AG04449 (cell line): ENCODE data around the gene PCNP.
"Not testable (repeated sequence)": the region's sequence is repeated elsewhere in the genome, so short reads cannot be mapped to it uniquely, and the experiment has no call there.

Experiments
- CTCF ChIA-PET: fragments of 350-600 bp; formaldehyde crosslinking; extraction: SDS; loops from one replicate; lab custom pipeline; 2021; ENCODE audit warnings: antibody characterized with exemption; lab: Yijun Ruan, JAX
- POLR2A ChIA-PET: fragments of 400-600, 350-600 bp; formaldehyde crosslinking; extraction: SDS; loops from one replicate; lab custom pipeline; 2020; ENCODE audit warnings: antibody characterized with exemption, inconsistent platforms; lab: Yijun Ruan, JAX
- DNase-seq: peaks from one replicate; pipeline ENCODE4 v3.0.0-alpha.2; 2010; ENCODE audit warnings: low read depth, low spot score
- H3K4me3 ChIP-seq: 2 replicates; pipeline ENCODE4 v1.5.1; 2011; ENCODE audit warnings: low read depth, mild to moderate bottlenecking, control low read depth, low read length
- TF ChIP-seq, protein P1 (sequence below): IDR thresholded peaks from one replicate; pipeline ENCODE4 v1.5.1; 2011; ENCODE audit warnings: mild to moderate bottlenecking, moderate library complexity, low read length, control low read depth, inconsistent platforms; ENCODE audit not compliant: insufficient read depth; ENCODE audit errors: missing control alignments

Gene PCNP

DNA sequence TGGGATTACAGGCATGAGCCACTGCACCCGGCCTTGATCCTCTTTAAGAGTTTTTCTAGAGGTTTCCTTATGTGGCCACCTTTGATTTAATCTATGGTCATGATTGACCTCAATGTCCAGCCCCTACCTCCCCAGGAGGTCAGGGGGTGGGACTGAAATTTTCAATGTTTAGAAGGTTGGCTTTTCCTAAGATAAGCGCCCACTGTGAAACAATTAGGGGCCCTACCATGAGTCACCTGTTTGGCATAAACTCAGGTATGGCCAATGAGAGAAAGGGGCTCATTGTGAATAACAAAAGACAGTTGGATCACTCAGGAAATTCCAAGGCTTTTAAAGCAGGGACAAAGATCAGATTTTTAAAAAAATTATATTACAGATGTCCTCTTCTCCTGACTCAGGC is 51.9 kb downstream of the PCNP start:
- no peak for DNase-seq

DNA sequence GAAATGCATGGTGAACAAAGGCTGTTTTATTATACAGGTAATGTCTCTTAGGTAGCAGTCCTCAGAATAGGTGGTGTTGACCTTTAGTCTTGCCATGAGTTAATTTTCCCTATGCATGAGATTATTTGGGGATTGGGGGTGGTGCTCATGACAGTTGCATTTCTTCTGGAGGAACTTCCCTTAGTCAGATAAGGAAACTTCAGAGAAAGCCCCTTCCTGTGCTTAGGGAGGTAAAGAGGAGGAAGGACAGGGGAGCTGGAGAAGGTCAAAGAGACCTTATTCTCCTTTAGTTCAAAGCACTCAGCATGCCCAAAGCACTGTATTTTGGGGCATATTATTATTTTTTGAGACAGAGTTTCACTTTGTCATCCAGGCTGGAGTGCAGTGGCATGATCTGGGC is 55.2 kb downstream of the PCNP start:
- TF ChIP-seq, protein P1, sequence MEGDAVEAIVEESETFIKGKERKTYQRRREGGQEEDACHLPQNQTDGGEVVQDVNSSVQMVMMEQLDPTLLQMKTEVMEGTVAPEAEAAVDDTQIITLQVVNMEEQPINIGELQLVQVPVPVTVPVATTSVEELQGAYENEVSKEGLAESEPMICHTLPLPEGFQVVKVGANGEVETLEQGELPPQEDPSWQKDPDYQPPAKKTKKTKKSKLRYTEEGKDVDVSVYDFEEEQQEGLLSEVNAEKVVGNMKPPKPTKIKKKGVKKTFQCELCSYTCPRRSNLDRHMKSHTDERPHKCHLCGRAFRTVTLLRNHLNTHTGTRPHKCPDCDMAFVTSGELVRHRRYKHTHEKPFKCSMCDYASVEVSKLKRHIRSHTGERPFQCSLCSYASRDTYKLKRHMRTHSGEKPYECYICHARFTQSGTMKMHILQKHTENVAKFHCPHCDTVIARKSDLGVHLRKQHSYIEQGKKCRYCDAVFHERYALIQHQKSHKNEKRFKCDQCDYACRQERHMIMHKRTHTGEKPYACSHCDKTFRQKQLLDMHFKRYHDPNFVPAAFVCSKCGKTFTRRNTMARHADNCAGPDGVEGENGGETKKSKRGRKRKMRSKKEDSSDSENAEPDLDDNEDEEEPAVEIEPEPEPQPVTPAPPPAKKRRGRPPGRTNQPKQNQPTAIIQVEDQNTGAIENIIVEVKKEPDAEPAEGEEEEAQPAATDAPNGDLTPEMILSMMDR: no peak
- CTCF ChIA-PET: no interaction called here
- DNase-seq: no peak

More for the DNA sequence above, 51.9 kb downstream of the PCNP start:
- H3K4me3 ChIP-seq: no peak overlapping the region
- POLR2A ChIA-PET: no interaction called here
- TF ChIP-seq, protein P1: no peak
- CTCF ChIA-PET: no interaction called here

DNA sequence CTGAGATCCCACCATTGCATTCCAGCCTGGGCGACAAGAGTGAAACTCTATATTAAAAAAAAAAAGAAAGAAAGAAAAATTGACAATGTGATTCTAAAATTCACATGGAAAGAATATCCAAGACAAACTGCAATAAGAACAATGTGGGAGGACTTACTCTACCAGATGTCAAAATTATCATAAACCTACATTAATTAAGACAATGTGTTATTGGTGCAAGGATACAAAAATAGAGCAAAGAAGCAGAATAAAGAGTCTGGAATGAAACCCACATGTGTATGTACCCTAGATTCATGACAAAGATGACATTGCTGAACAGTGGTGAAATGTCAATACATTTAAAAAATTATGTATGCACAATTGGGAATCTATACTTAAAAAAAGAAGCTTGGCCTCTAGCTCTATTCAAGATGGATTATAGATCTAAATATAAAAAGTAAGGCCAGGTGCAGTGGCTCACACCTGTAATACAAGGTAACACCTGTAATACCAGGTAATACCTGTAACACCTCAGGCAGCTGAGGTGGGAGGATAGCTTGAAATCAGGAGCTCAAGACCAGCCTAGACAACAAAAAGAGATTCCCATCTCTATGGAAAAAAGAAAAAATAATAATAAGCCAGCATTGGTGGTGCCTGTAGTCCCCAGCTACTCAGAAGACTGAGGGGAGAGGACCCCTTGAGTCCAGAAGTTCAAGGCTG is 57.3 kb downstream of the PCNP start:
- POLR2A ChIA-PET: interaction anchor here (1.0 kb wide), 1 partner anchor 17 kb away, joined by 3 read pairs; no protein-coding TSS in a partner anchor
- no peak overlapping the region for H3K4me3 ChIP-seq
- TF ChIP-seq, protein P1: no peak
- CTCF ChIA-PET: interaction anchor here (1.3 kb wide), 1 partner anchor 8 kb away, joined by 5 read pairs; no protein-coding TSS in a partner anchor
- no peak for DNase-seq

More for the DNA sequence above, 55.2 kb downstream of the PCNP start:
- POLR2A ChIA-PET: no interaction called here
- no peak overlapping the region for H3K4me3 ChIP-seq

DNA sequence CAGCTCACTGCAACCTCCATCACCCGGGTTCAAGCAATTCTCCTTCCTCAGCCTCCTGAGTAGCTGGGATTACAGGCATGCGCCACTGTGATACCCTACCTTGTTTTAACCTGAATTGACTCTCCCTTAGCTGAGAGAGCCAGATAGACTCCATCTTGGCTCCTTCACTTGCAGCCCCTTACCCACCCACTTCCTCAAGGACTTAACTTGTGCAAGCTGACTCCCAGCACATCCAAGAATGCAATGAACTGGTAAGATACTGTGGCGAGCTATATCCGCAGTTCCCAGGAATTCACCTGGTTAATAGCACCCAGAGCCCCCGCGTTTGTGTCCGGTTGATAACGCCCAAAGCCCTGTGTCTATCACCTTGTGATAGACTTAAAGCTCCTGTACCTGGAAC is 58.0 kb downstream of the PCNP start:
- POLR2A ChIA-PET, DNase-seq, CTCF ChIA-PET, H3K4me3 ChIP-seq: not testable (repeated sequence)

DNA sequence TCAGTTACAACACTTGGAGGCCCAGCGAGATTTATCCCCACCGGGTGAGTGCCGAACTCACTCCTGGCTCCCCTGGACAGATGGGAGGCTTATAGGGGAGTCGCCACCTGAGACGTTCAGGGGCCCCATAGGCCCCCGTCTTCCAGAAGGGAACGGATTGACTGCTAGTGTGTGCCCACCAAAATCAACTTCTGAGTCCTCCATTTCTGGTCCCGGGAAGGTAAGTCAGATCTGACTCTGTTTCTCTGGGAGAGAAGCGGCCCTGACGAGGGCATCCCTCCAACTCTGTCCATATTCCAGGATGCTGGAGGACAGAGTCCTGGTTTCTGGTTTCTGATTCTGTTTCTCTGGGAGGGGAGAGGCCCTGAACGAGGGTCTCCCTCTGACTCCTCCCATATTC is 58.6 kb downstream of the PCNP start:
- ChIA-PET POLR2A (no interaction called here), CTCF (no interaction called here)
- DNase-seq: no peak
- TF ChIP-seq, protein P1: no peak
- H3K4me3 ChIP-seq: no peak overlapping the region

DNA sequence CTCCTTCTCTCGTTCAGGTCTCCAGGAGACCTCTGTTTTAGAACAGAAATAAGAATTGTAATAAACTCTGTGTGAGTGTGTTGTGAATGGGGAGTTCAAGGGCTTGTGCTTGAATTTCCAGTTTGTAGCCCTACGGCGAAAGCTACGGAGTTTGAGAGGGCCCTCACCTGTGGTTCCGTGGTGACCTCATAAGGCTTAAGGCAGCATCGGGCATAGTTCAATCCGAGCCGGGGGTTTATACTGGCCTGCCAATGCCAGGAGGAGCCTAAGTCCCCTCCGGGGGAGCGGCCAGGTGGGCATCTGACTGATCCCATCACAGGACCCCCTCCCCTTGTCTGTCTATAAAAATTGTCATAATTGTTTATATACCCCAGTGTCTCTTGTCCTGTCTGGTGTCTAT is 59.2 kb downstream of the PCNP start:
- TF ChIP-seq, protein P1: no peak
- H3K4me3 ChIP-seq: no peak overlapping the region
- ChIA-PET CTCF (no interaction called here), POLR2A (no interaction called here)
- DNase-seq: no peak
